NCI-H1930 (cell line): ENCODE data around the gene KLHL3.

Experiments
- DNase-seq, 2 experiments: peaks; one replicate each; lab custom pipeline; 2025; lab: John Stamatoyannopoulos, UW

The KLHL3 gene

GRCh38 chr5:137708062-137708461 lies 27.8 kb downstream of the KLHL3 start:
- DNase-seq = no peak

DNA sequence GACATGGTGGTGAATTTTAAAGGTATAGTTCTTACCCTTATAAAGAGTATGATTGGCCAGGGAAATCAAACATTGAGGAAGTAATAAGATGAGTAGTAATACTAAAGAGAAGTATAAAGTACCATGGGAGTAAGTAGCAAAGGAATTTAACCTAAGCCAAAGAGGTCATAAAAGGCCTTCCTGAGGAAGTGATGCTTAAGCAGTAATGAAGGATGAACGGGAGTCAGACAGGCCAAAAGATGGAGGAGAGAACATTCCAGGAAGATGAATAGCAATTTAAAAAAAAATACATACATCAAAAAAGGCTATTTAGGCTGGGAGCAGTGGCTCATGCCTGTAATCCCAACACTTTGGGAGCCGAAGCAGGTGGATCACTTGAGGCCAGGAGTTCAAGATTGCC lies 29.0 kb downstream of the KLHL3 start:
- no peak for DNase-seq

GRCh38 chr5:137705106-137705505 lies 30.8 kb downstream of the KLHL3 start:
- DNase-seq = no peak

GRCh38 chr5:137703565-137703964 lies 32.3 kb downstream of the KLHL3 start:
- no peak for DNase-seq

DNA sequence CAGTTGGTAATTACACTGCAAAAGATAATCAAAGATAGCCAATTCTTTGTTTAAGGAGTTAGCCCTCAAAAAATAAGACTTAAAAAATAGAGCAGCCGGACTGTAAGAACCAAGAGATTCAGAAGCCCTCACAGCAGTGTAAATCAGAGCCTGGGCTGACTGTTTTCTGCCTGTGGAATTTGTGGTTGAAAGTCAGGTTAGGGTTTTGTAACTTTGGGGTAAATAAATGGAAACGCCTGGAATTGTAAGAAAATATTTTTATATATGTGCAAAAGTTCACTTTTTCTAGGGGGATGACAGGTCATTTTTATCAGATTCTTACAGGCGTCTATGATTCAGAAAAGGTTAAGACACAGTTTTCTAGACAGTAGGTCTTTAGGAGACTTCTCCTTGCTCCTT lies 35.6 kb downstream of the KLHL3 start:
- no peak for DNase-seq

GRCh38 chr5:137699336-137700281 lies 36.3 kb downstream of the KLHL3 start:
- DNase-seq = no peak

DNA sequence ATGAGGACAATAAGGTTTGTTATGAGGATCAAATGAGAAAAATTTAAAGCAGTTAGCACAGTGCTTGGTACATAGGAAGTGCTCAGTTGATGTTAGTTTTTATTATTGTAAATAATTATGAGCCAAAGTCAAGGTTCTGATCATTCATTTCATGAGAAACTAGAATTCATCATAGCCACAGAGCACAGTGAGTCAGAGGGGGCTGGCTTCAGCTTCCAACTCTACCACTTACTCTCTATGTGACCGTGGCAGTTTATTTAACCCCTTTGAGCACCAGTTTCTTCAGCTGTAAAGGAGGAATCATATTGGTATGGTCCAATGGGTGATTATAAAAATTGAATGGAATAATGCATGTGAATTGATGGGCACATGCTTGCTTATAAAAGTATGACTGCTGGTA lies 39.4 kb downstream of the KLHL3 start:
- no peak for DNase-seq

- no peak for DNase-seq
Measured at GRCh38 chr5:137695651-137696428, 40.0 kb downstream of the KLHL3 start.

DNA sequence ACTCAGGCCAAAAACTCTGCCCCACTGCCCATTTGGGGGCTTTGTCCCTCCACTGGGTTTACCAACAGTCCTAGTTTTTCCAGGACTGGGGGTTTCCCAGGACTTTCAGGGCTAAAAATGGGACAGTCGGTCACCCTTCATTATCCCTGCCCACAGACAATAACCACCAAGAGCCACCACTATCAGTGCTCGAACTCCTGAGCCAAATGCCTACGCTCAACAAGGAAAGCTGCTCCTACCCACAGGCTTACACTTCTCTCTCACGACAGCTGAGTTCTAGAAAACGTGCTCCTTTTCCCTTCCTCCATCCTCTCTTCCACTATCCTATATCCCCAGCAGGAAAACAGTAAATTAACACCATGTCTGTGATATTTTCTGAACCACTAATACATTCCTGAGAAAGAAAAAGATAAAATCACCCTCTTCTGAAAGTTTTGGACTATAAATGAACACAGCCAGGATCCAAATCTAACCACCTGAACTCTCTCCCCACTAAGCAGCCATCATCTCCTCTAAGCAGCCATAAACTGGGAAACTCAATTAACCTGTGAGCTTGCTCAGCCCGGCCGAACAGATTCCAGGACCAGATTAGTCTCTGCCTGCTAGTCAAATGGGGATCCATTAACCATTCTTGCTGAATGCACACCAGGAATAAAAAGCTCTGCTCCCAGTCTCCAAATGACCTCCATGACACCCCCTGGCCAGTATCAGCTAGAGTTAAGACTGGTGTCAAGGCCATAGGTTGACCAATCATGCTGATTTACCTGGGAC lies 41.8 kb downstream of the KLHL3 start:
- no peak for DNase-seq

GRCh38 chr5:137693307-137693950 lies 42.5 kb downstream of the KLHL3 start:
- no peak for DNase-seq

- DNase-seq = no peak
Measured at GRCh38 chr5:137689306-137689705, 46.6 kb downstream of the KLHL3 start.

GRCh38 chr5:137688210-137688840 lies 47.6 kb downstream of the KLHL3 start:
- no peak for DNase-seq

- DNase-seq = no peak
Measured at GRCh38 chr5:137684761-137685160, 51.1 kb downstream of the KLHL3 start.

GRCh38 chr5:137681191-137681590 lies 54.7 kb downstream of the KLHL3 start:
- DNase-seq = no peak

GRCh38 chr5:137679910-137680309 lies 56.0 kb downstream of the KLHL3 start:
- DNase-seq = no peak

GRCh38 chr5:137679195-137679594 lies 56.7 kb downstream of the KLHL3 start:
- DNase-seq = no peak

GRCh38 chr5:137672881-137673280 lies 63.0 kb downstream of the KLHL3 start:
- DNase-seq = no peak

DNA sequence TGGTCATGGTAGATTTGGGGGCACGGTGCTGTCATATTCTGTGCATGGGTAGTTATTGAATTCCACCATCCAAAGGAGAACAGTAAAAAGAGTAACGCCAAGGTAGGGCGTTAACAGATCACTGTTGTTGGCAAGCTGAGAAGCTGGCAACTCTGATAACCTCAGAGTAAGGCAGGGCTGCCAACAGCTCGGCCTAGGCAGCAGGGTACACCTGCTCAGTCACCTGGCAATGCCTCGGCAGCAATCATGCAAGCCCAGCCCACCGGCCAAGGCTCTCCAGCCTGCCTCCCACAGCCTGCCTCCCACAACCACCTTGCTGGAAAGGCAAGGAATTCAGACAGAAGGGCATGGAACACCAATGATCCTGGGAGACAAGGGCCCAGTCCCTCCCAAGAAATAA lies 63.9 kb downstream of the KLHL3 start:
- no peak for DNase-seq

DNA sequence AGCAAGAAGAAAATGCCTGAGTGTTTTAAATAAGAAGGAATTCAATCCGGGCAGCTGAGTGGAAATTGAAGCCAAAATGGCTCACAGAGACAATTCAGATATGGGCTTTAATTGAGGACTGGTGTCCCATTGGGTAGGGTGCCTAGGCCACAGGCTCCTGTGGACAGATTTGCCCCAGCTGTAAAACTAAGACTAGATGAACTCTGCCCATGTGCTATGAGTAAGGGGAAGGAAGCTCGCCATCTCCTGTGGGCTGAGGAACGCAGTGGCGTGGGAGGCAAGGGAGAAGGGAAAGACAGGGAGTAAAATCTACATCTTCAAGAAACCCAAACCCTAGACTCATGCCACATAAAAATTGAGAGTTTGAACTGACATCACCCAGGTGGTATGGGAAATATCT lies 66.1 kb downstream of the KLHL3 start:
- DNase-seq = no peak

GRCh38 chr5:137668637-137669036 lies 67.3 kb downstream of the KLHL3 start:
- DNase-seq = no peak

DNA sequence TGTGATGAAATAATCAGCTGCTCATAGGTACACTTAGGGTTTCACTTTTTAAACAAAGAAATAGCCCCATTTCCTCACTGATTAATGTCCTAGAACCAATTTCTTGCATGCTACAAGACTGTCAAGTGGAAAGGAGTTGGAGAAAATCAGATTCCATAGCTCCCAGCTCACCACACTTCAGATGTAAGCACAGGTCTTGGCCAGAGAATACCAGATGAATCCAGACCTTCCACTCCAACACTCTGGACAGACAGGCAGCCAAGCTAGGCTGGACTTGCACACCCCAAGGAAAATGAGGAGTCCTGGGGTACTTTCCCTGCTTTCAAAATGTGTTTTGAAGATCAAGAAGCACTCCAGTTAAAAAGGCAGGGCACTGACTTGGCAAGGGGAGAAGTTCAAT lies 68.5 kb downstream of the KLHL3 start:
- no peak for DNase-seq
